Colonic mucosa (tissue), 4 donors: ENCODE measurements around the gene RPTOR. TPM values are rescaled to one million over a fixed set of nuclear protein-coding genes. Genes with fewer than 3 reads are reported as not detected.

ENCODE experiments used
- DNase-seq: peaks from one replicate; pipeline ENCODE4 v3.0.0-alpha.2; 2020
- H3K27ac ChIP-seq: fragments of 200-600 bp; one replicate; pipeline ENCODE4 v1.8.0; 2021
- H3K27me3 ChIP-seq: fragments of 200-600 bp; one replicate; pipeline ENCODE4 v1.8.0; 2021
- H3K36me3 ChIP-seq: fragments of 200-600 bp; one replicate; pipeline ENCODE4 v1.8.0; 2021
- H3K4me1 ChIP-seq: fragments of 200-600 bp; one replicate; pipeline ENCODE4 v1.8.0; 2021; ENCODE audit warnings: mild to moderate bottlenecking
- H3K4me3 ChIP-seq: fragments of 200-600 bp; one replicate; pipeline ENCODE4 v1.8.0; 2021
- H3K9ac ChIP-seq, 2 donors: one replicate each; pipeline ENCODE4 v1.7.0; 2013; ENCODE audit warnings: control low read depth in 2 of 2, low read depth in 2 of 2, low read length in 2 of 2
- H3K9me3 ChIP-seq: fragments of 200-600 bp; one replicate; pipeline ENCODE4 v1.8.0; 2021
- CTCF ChIP-seq: fragments of 200-600 bp; IDR thresholded peaks from one replicate; pipeline ENCODE4 v1.8.0; 2022; ENCODE audit warnings: antibody characterized with exemption, mild to moderate bottlenecking
- intact Hi-C: fragments of 100-400 bp; cut with DNase I; formaldehyde crosslinking; loops from one replicate; pipeline ENCODE4 v1.14.1; 2022
- total RNA-seq, 2 donors: library from RNA; stranded (reverse); fragmentation: NEBNext Ultra II Directional in 1 of 2; extraction: Animal tissue kit (Norgen Biotek cat#: 25700) in 1 of 2; gene quantifications; one replicate each; pipeline ENCODE4 v1.2.1, GENCODE V29; 2021
- donor health status: healthy.
- donor health status: DM: no; HTN: no; CAD: no.
- donor health status: DM: no; HTN: no; CAD: no.

RPTOR gene
- total RNA-seq, 2 donors from 2014 or later, result 21.2 to 39.6 TPM

- no peak overlapping the region for H3K4me3 ChIP-seq
- no peak for TF ChIP-seq CTCF
- no peaks in the 10 kb centered on the region for H3K36me3 ChIP-seq
- intact Hi-C loops, result no loop called here
- no peak overlapping the region for H3K9ac ChIP-seq
- no peaks in the 10 kb centered on the region for H3K9me3 ChIP-seq
- H3K4me1 ChIP-seq, result no peaks in the 10 kb centered on the region
- no peak overlapping the region for H3K27ac ChIP-seq
- H3K27me3 ChIP-seq, result no peaks in the 10 kb centered on the region
- DNase-seq, result no peak
These were observed 395.8 kb downstream of the RPTOR start for GRCh38 chr17:80940171-80941123.

GRCh38 chr17:80941171-80941570 lies 396.5 kb downstream of the RPTOR start:
- Histone ChIP-seq H3K9me3 (no peaks in the 10 kb centered on the region), H3K4me1 (no peaks in the 10 kb centered on the region), H3K27ac (no peak overlapping the region), H3K27me3 (no peaks in the 10 kb centered on the region), H3K36me3 (no peaks in the 10 kb centered on the region), H3K9ac (no peak overlapping the region), H3K4me3 (no peak overlapping the region)
- intact Hi-C loops, result no loop called here
- no peak for TF ChIP-seq CTCF
- DNase-seq, result no peak

GRCh38 chr17:80941743-80942422 lies 397.2 kb downstream of the RPTOR start:
- TF ChIP-seq CTCF, result no peak
- H3K27me3 ChIP-seq, result no peaks in the 10 kb centered on the region
- no peak overlapping the region for H3K4me3 ChIP-seq
- peak; percentile 38 for DNase-seq
- no peaks in the 10 kb centered on the region for H3K4me1 ChIP-seq
- H3K9me3 ChIP-seq, result no peaks in the 10 kb centered on the region
- H3K9ac ChIP-seq, result no peak overlapping the region
- no peak overlapping the region for H3K27ac ChIP-seq
- H3K36me3 ChIP-seq, result no peaks in the 10 kb centered on the region
- intact Hi-C loops, result no loop called here

- TF ChIP-seq CTCF, result no peak
- no peak overlapping the region for H3K27ac ChIP-seq
- intact Hi-C loops, result no loop called here
- H3K27me3 ChIP-seq, result no peaks in the 10 kb centered on the region
- peak; percentile 87 for DNase-seq
- no peaks in the 10 kb centered on the region for H3K36me3 ChIP-seq
- H3K4me1 ChIP-seq, result no peaks in the 10 kb centered on the region
- no peak overlapping the region for H3K4me3 ChIP-seq
- H3K9me3 ChIP-seq, result no peaks in the 10 kb centered on the region
- no peak overlapping the region for H3K9ac ChIP-seq
These were observed 398.0 kb downstream of the RPTOR start for GRCh38 chr17:80942423-80943345.
